Adipose tissue (tissue), 3 donors: ENCODE data around the gene TAF11L3. TPM values are rescaled to one million over a fixed set of nuclear protein-coding genes. Genes with fewer than 3 reads are reported as not detected.
"Not testable (repeated sequence)": the region's sequence is repeated elsewhere in the genome, so short reads cannot be mapped to it uniquely, and the experiment has no call there.

Experiments
- H3K27ac ChIP-seq: one replicate; pipeline ENCODE4 v1.5.1; 2013; ENCODE audit warnings: low read depth, low read length
- WGBS, 3 donors: extraction: QIAGEN DNeasy Blood & Tissue Kit; methylation state at CpG; one replicate each; pipeline ENCODE4 v1.1.7; 2013; 5-methylcytosine and 5-hydroxymethylcytosine counted together
- polyA plus RNA-seq, 3 donors: library from polyadenylated mRNA; stranded (reverse); fragments of 200-250 nt; gene quantifications; one replicate each; pipeline ENCODE4 v1.2.3, GENCODE V29; 2013
- donor health status: healthy with polysubstance abuse.
- donor health status: Bipolar disorder and iron deficiency.
- donor health status: healthy.

The TAF11L3 gene
- not detected for polyA plus RNA-seq

- no CpG with 5 or more reads among the region's 15 CpGs for WGBS, 3 donors
These were observed at the start of gene TAF11L3 for GRCh38 chr5:17518067-17518466. Gene TAF11L3, plus strand, starts transcription at chr5:17518367.

DNA sequence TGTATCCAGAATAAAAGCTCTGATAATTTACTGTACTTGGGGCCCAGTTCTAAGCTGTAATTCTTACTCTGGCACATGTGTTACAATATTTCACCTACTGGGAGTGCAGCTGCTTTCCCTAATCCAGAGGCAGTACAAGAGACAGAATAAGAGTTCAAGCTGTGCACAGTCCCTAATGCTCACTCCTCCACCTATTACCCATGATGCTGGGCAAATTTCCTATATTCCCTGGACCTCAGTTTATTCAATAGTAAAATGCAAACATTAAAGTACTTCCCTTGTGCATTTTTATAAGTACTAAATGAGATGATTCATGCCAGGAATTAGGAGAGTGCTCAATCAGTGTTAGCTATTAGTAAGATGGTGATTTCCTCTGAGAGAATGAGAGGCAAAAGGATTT, 48.1 kb upstream of the TAF11L3 start:
- no peak overlapping the region for H3K27ac ChIP-seq

More at GRCh38 chr5:17518067-17518466, at the start of gene TAF11L3:
- not testable (repeated sequence) for H3K27ac ChIP-seq

DNA sequence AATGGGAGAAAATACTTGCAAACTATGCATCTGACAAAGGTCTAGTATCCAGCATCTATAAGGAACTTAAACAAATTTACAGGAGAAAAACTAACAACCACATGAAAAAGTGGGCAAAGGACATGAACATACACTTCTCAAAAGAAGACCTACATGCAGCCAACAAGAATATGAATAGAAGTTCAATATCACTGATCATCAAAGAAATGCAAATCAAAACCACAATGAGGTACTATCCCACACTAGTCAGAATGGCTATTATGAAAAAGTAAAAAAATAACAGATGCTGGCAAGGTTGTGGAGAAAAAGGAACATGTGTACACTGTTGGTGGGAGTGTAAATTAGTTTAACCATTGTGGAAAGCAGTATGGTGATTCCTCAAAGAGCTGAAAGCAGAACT, 43.1 kb upstream of the TAF11L3 start:
- H3K27ac ChIP-seq, result not testable (repeated sequence)

DNA sequence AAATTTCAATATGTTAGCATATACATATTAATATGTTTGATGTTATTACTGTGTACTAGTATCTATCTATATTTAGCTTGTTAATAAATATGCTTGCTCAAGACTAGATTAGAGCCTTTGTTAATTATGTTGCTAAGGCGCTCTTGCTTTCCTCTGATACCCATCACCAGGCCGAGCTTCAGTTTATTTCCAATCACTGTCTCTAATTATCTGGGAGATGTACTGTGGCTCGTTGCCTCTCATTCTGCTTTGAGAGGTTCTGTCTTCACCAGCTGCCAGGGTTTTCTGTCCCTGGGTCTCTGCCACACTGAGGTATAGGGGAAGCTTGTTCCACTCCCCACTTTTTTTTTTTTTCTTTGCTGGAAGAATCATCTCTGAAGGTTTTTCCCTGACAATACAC, 41.1 kb upstream of the TAF11L3 start:
- WGBS, 3 donors, result 79 to 94% (median 85%) methylated on average over 3 of the region's 3 CpGs
- H3K27ac ChIP-seq, result no peak overlapping the region

DNA sequence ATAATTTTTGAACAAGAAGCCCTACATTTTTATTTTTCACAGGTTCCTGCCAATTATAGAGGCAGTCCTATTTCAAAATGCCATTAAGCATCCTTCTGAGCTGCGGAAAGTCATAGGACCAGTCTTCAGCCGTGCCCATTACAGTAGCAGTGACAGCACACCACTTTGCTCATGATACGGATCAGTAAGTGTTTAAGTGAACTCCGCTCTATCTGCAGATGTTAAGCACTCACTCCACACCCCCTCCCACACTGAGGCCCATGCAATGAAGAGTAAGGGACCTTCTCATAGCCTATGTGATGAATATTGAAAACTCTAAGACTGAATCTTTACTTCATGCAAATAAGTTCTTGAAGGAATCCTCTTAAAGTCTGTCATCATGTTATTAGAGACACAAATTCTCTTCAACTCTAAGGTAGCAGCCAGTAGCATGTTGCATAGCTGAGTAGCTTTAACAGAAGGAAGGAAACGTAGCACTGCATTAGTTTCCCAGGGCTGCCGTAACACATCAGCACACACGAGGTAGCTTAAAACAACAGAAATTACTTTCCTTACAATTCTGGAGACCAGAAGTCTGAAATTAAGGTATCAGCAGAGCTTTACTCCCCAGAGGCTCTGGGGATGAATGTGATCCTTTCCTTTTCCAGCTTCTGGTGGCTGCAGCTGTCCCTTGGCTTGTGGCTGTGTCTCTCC, 40.4 kb upstream of the TAF11L3 start:
- WGBS, 3 donors, result 68 to 74% (median 70%) methylated on average over 7 of the region's 7 CpGs
- no peak overlapping the region for H3K27ac ChIP-seq

GRCh38 chr5:17481378-17481777, 36.8 kb upstream of the TAF11L3 start:
- 67 to 85% (median 80%) methylated on average over 4 of the region's 4 CpGs for WGBS, 3 donors
- H3K27ac ChIP-seq, result no peak overlapping the region

- 64 to 74% (median 73%) methylated on average over 2 of the region's 2 CpGs for WGBS, 3 donors
- H3K27ac ChIP-seq, result no peak overlapping the region
These were observed 35.4 kb upstream of the TAF11L3 start for GRCh38 chr5:17482790-17483189.

DNA sequence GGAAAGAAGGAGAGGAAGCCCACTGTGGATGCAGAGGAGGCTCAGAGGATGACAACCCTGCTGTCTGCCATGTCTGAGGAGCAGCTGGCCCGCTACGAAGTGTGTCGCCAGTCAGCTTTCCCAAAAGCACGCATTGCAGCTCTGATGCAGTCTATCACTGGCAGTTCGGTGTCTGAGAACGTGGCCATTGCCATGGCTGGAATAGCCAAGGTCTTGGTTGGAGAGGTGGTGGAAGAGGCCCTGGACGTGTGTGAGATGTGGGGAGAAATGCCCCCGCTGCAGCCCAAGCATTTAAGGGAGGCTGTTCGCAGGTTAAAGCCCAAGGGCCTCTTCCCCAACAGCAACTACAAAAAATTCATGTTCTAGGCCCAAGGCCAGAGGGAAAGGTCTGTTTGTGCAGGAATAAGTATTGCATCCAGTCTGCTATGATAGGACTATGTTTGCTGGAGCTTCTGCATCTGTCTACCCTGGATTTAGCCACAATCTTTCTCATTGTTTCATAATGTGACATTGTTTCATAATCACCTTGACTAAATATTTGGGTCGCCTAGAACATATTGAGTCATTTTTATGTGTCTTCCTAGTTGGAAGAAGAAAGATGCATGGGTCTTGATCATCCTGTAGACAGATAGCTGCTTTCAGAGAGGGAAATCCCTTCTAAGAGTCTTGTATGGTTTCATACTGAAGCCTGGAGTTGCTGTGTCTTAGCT, 31.5 kb upstream of the TAF11L3 start:
- WGBS, 3 donors, result 81 to 90% (median 87%) methylated on average over 10 of the region's 10 CpGs
- H3K27ac ChIP-seq, result not testable (repeated sequence)

GRCh38 chr5:17487174-17487512, 31.0 kb upstream of the TAF11L3 start:
- 73 to 97% (median 95%) methylated on average over 1 of the region's 1 CpG for WGBS, 3 donors

DNA sequence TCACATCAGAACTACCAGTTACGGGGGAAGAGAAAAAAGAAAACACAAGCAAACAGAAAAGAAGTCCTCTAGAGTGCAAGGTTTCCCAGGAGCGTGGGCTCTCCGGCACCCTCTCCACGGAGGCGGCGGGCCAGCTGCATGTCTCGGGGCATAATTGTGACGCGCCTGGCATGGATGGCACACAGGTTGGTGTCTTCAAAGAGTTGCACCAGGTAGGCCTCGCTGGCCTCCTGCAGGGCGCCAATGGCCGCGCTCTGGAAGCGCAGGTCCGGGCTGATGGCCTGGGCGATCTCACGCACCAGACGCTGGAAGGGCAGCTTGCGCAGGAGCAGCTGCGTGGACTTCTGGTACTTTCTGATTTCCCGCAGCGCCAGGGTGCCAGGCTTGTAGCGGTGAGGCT, 26.9 kb upstream of the TAF11L3 start:
- 91 to 96% (median 95%) methylated on average over 17 to 22 of the region's 23 CpGs for WGBS, 3 donors
- not testable (repeated sequence) for H3K27ac ChIP-seq

More at GRCh38 chr5:17487174-17487512, 31.0 kb upstream of the TAF11L3 start:
- H3K27ac ChIP-seq, result no peak overlapping the region

- WGBS, 3 donors, result 70 to 94% (median 89%) methylated on average over 3 of the region's 3 CpGs
- H3K27ac ChIP-seq, result no peak overlapping the region
These were observed 25.4 kb upstream of the TAF11L3 start for GRCh38 chr5:17492770-17493169.

DNA sequence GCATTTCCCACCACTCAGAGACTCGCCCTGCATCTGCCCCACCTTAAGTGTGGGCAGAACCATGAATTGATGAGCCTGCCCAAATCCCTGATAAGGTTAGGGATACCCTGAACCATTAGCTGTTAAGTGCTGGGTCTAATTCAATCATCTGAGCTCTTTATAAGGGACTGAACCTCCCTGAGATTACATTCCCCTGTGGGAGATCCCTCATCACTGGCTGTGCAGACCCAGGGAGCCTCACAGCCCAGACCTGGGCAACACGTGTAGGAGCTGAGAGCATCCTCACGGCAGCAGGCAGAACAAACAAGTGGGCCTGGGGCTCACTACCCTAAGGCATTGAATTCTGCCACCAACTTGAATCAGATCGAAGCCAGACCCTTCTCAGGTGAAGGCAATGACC, 20.7 kb upstream of the TAF11L3 start:
- no peak overlapping the region for H3K27ac ChIP-seq
- 51 to 76% (median 74%) methylated on average over 4 of the region's 4 CpGs for WGBS, 3 donors

DNA sequence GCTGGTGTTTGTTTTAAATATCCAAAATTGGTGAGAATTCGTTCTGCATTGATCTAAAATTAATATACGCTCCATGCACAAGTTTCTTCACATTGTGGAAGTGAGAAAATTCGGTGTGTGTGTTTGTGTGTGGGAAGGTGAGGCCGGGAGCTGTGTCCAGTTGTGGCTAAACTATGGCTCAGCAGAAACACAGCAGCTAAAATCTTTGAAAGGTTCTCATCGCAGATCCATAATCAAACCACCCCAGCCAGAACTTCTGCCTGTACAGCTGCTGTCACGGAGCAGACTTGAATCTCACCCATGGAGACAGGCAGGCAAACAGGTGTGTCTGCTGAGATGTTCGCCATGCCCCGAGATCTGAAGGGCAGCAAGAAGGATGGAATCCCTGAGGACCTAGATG, 20.2 kb upstream of the TAF11L3 start, which contains the start of gene TAF11L2:
Gene TAF11L2 (plus strand): TSS at position 301 of the 400 bp plus-strand sequence.
- 71 to 92% (median 90%) methylated on average over 8 of the region's 8 CpGs for WGBS, 3 donors
- H3K27ac ChIP-seq, result not testable (repeated sequence)

DNA sequence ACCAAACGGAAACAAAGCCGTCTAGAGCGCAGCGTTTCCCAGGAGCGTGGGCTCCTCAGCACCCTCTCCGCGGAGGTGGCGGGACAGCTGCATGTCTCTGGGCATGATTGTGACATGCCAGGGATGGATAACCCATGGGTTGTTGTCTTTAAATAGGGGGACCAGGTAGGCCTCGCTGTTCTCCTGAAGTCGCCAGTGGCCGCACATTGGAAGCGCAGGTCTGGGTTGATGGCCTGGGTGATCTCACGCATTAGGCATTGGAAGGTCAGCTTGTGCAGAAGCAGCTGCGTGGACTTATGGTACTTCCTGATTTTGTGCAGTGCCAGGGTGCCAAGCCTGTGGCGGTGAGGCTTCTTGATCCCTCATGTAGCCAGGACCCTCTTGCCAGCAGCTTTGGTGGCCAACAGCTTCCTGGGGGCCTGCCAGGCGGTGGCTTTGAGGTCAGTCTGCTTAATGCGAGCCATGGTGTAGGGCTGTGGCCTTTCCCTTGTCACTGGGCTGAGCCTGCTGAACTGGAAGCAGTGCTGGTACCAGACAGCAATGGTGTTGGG, 6.3 kb upstream of the TAF11L3 start:
- 84 to 95% (median 92%) methylated on average over 17 of the region's 17 CpGs for WGBS, 3 donors
- no peak overlapping the region for H3K27ac ChIP-seq

DNA sequence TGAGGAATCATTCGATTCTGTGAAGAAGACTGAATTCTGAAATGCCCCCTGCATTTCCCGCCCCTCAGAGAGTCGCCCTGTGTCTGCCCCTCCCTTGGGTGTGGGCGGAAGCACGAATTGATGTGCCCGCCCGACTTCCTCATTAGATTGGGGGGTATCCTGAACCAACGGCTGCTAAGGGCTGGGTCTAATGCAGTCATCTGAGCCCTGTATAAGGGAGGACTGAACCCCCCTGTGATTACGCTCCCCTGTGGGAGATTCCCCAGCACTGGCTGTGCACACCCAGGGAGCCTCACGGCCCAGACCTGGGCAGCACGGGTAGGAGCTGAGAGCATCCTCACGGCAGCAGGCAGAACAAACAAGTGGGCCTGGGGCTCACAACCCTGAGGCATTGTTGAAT, 641 bp upstream of the TAF11L3 start:
- H3K27ac ChIP-seq, result not testable (repeated sequence)
- WGBS, 3 donors, result 80 to 85% (median 82%) methylated on average over 8 of the region's 12 CpGs

- not testable (repeated sequence) for H3K27ac ChIP-seq
- WGBS, 3 donors, result 86 to 93% (median 91%) methylated on average over 8 of the region's 14 CpGs
These were observed 1.3 kb downstream of the TAF11L3 start for GRCh38 chr5:17519508-17519907.

- no CpG with 5 or more reads among the region's 15 CpGs for WGBS, 3 donors
These were observed 3.3 kb downstream of the TAF11L3 start, which contains the start of gene TAF11L4 for GRCh38 chr5:17521501-17521900. Gene TAF11L4, plus strand, starts transcription at chr5:17521801.

DNA sequence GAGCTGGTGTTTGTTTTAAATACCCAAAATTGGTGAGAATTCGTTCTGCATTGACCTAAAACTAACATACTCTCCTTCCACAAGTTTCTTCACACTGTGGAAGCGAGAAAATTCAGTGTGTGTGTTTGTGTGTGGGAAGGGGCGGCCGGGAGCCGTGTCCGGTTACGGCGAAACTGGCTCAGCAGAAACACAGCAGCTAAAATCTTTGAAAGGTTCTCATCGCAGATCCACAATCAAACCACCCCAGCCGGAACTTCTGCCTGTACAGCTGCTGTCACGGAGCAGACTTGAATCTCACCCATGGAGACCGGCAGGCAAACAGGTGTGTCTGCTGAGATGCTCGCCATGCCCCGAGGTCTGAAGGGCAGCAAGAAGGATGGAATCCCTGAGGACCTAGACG, 6.8 kb downstream of the TAF11L3 start, which contains the start of gene TAF11L5:
Gene TAF11L5 (plus strand): TSS at position 301 of the 400 bp plus-strand sequence.
- WGBS, 3 donors, result no CpG with 5 or more reads among the region's 15 CpGs
- not testable (repeated sequence) for H3K27ac ChIP-seq

More at GRCh38 chr5:17521501-17521900, 3.3 kb downstream of the TAF11L3 start, which contains the start of gene TAF11L4:
- not testable (repeated sequence) for H3K27ac ChIP-seq

DNA sequence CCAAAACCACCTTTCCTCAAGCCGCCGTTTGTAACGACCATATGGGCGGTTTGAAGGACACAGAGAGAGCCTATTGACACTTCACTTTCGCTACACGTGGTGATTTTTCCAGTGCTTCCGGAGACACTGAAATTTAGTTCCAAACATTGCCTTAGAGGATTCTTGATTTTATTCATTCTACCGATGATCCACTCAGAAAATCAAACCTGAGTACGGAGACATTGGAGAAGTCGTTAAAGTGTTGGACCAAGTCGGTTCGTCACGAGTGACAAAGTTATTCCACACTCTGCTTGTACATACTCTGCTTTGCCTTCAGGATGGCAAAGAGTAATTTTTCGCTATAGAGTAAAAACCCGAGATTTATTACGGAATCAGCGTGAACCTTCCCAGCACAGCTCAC, 8.3 kb downstream of the TAF11L3 start:
- not testable (repeated sequence) for H3K27ac ChIP-seq
- 88 to 93% (median 93%) methylated on average over 9 of the region's 17 CpGs for WGBS, 3 donors

DNA sequence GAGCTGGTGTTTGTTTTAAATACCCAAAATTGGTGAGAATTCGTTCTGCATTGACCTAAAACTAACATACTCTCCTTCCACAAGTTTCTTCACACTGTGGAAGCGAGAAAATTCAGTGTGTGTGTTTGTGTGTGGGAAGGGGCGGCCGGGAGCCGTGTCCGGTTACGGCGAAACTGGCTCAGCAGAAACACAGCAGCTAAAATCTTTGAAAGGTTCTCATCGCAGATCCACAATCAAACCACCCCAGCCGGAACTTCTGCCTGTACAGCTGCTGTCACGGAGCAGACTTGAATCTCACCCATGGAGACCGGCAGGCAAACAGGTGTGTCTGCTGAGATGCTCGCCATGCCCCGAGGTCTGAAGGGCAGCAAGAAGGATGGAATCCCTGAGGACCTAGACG, 10.2 kb downstream of the TAF11L3 start, which contains the start of gene TAF11L6:
Gene TAF11L6 (plus strand): TSS at position 301 of the 400 bp plus-strand sequence.
- H3K27ac ChIP-seq, result not testable (repeated sequence)
- WGBS, 3 donors, result no CpG with 5 or more reads among the region's 15 CpGs
